Heart left ventricle (tissue), 13 donors: ENCODE measurements around the gene GPR148.

Experiments
- CTCF ChIP-seq, 12 donors: fragments of 200-600 bp; sonication (generic) in 4 of 12; IDR thresholded peaks; one replicate each; pipeline versions ENCODE4 v1.5.0 to v1.8.0; 2018 to 2022; ENCODE audit warnings: antibody characterized with exemption in 12 of 12, mild to moderate bottlenecking in 5 of 12
- POLR2A ChIP-seq, 2 donors: fragments of 450-650 bp; IDR thresholded peaks; one replicate each; pipeline ENCODE4 v1.6.1; 2017; ENCODE audit warnings: antibody characterized with exemption in 2 of 2, mild to moderate bottlenecking in 2 of 2, moderate library complexity in 2 of 2
- donor health status: ischemic (EF 13 %, LVEDD 7.1; RV severe dilation, severe dysfunction).
- donor health status: DM: no; HTN: yes; CAD: no.
- donor health status: DM: no; HTN: no; CAD: no.
- donor health status: ischemic (EF 25% LVEDD 6.9; RV normal size, moderate dysfunction).
- donor health status: ischemic (EF 25% LVEDD 5.7; RV mildly dilated, moderate dysfunction).
- donor health status: ischemic (EF 35%, LVEDD 5.7; RV mildly dilated, moderate dysfunction).
- donor health status: nonischemic (EF 11% LVEDD 7.7; RV severe dilation, severe dysfunction).
- donor health status: DM: yes; HTN: yes; CAD: no.
- donor health status: PGD.
- donor health status: ischemic (EF 29% LVEDD 5.4; RV normal size, mild dysfunction).
- donor health status: nonischemic (EF 23%, LVEDD 6.1; RV moderate dilation, normal function).

GRCh38 chr2:130778781-130779180 lies 49.9 kb downstream of the GPR148 start:
- TF ChIP-seq CTCF (IDR thresholded peaks at IDR 0.05) (no peak), POLR2A (IDR thresholded peaks at IDR 0.05) (no peak)
